A673 (cell line): Measurements from ENCODE around the gene TCL1A.

Experiments used
- EZH2 ChIP-seq: fragments of 200-600 bp; sonication (generic); IDR thresholded peaks from 2 replicates; pipeline ENCODE4 v1.6.1; 2017; ENCODE audit warnings: borderline replicate concordance, low read depth, mild to moderate bottlenecking, mixed read lengths, antibody characterized with exemption, low read length; ENCODE audit not compliant: poor library complexity, severe bottlenecking
- TF ChIP-seq, protein P1 (sequence below): fragments of 300-800, 200-600 bp; sonication (generic); conservative IDR thresholded peaks from 2 replicates; pipeline ENCODE4 v1.5.1; 2017; ENCODE audit warnings: low read depth, mild to moderate bottlenecking, antibody characterized with exemption, low read length, moderate library complexity, mixed read lengths

DNA sequence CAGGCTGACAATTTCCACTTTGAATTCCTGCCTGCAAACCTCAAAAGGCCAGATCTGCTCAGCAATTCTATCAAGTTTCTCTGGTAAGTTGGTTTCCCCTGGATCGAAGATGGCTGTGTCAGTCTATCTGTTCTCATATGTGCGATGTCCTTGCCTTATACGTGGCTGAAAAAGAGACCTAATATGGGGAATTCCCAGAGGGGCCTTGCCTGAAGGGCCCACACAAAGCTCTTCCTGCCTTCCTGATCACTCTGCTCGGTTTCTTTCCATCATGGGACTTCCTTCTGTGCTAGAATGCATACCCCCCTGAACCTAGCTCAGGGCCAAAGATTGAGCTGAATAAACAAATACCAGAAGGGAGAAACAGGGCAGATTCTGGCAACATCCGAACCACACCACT is 14.5 kb downstream of the TCL1A start:
- TF ChIP-seq EZH2: no peak
- TF ChIP-seq, protein P1, sequence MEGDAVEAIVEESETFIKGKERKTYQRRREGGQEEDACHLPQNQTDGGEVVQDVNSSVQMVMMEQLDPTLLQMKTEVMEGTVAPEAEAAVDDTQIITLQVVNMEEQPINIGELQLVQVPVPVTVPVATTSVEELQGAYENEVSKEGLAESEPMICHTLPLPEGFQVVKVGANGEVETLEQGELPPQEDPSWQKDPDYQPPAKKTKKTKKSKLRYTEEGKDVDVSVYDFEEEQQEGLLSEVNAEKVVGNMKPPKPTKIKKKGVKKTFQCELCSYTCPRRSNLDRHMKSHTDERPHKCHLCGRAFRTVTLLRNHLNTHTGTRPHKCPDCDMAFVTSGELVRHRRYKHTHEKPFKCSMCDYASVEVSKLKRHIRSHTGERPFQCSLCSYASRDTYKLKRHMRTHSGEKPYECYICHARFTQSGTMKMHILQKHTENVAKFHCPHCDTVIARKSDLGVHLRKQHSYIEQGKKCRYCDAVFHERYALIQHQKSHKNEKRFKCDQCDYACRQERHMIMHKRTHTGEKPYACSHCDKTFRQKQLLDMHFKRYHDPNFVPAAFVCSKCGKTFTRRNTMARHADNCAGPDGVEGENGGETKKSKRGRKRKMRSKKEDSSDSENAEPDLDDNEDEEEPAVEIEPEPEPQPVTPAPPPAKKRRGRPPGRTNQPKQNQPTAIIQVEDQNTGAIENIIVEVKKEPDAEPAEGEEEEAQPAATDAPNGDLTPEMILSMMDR: no peak
